Rectal smooth muscle tissue (tissue), 1 donor: ENCODE data around the gene RPL35.

Experiments
- H3K27ac ChIP-seq: one replicate; pipeline ENCODE4 v1.7.0; 2013; ENCODE audit warnings: low read depth, low read length, inconsistent platforms
- H3K27me3 ChIP-seq: one replicate; pipeline ENCODE4 v1.7.0; 2013; ENCODE audit warnings: low read length; ENCODE audit not compliant: control insufficient read depth, insufficient read depth
- H3K36me3 ChIP-seq: one replicate; pipeline ENCODE4 v1.7.0; 2013; ENCODE audit warnings: low read length; ENCODE audit not compliant: control insufficient read depth, insufficient read depth
- H3K4me1 ChIP-seq: one replicate; pipeline ENCODE4 v1.7.0; 2013; ENCODE audit warnings: low read length; ENCODE audit not compliant: control insufficient read depth, insufficient read depth
- H3K4me3 ChIP-seq: one replicate; pipeline ENCODE4 v1.7.0; 2013; ENCODE audit warnings: low read length
- H3K9ac ChIP-seq: one replicate; pipeline ENCODE4 v1.7.0; 2013; ENCODE audit warnings: low read length

RPL35 gene

DNA sequence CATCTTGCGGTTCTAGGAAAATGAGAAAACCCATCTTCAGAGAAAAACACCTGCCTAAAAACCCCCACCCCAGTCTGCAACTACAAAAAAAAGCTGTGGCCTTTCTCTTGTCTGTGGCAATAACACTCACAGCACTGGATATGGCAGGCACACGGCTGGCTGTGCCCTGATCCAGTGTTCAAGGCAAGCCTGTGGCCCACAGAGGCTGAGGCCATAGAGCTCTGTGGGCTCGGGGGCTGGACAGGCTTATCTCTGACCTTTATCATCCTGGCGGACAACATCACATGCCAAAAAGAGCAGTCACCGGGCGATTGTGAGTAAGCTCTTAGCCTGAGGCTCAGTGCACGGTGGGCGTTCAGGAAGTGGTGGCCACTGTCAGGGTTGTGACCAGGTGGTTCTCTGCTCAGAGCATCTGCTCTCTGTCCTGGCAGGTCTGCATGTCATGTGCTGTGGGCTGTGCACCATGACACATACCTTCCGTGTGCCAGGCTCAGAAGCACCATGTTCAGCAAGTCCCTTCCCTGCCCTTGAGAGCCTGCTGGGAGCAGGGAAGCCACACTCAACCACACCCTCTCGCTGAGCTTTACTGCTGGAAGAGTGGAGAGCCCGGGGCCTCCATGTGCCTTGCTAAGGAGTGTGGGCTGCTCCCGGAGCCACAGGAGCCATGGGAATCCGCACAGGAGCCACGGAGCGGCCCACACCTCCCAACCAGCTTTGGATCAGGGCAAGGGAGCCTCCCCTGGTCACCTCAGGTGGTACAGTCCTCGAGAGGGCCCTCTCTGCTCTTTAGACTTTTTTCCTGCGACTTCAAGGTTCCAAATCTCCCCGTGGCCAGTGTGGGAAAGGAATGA, 43.1 kb downstream of the RPL35 start:
- Histone ChIP-seq H3K9ac (no peak overlapping the region), H3K36me3 (no peaks in the 10 kb centered on the region), H3K4me1 (peaks cover 4% of the 10 kb centered on the region), H3K27ac (no peak overlapping the region), H3K4me3 (no peak overlapping the region), H3K27me3 (peaks cover 3% of the 10 kb centered on the region)

DNA sequence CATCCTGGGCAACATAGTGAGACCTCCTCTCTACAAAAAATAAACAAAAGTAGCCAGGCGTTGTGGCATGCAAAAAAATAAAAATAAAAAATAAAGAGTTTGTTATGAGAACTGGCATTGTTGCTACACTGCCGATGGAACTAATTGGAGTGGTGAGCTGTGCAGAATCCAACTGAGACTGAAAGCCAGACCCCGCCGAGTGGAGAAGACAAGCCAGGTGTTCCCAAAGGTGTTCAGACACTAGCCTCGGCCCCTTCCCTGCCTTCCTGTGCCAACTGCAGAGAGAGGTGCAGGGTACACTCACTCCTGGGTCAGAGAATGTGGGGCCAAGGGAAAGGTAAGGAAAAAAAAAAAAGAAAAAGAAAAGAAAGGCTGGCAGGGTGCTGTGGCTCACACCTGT, 46.2 kb downstream of the RPL35 start:
- Histone ChIP-seq H3K27ac (no peak overlapping the region), H3K9ac (no peak overlapping the region), H3K27me3 (peaks cover 3% of the 10 kb centered on the region), H3K36me3 (no peaks in the 10 kb centered on the region), H3K4me3 (no peak overlapping the region), H3K4me1 (peaks cover 32% of the 10 kb centered on the region)

DNA sequence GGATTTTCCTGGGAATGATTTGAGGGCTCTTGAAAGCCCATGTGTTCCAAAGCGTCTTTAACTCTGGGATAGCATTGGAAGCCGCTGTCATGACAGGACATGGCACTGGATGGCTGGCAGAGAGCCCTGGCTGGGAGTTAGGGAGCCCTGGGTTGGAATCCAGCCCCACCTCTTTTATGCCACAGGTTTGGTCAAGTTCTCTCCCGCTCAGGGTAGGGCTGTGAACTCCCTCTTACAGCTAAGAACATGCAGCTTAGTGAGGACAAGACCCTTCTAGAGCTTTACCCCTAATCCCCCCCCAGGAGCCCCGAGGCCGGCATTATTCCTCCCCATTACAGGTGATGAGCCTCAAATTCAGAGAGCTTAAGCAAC, 47.6 kb downstream of the RPL35 start:
- peak overlapping the region; percentile 48 for H3K27ac ChIP-seq
- H3K27me3 ChIP-seq, result no peaks in the 10 kb centered on the region
- H3K36me3 ChIP-seq, result no peaks in the 10 kb centered on the region
- peaks cover 35% of the 10 kb centered on the region for H3K4me1 ChIP-seq
- no peak overlapping the region for H3K9ac ChIP-seq
- no peak overlapping the region for H3K4me3 ChIP-seq

DNA sequence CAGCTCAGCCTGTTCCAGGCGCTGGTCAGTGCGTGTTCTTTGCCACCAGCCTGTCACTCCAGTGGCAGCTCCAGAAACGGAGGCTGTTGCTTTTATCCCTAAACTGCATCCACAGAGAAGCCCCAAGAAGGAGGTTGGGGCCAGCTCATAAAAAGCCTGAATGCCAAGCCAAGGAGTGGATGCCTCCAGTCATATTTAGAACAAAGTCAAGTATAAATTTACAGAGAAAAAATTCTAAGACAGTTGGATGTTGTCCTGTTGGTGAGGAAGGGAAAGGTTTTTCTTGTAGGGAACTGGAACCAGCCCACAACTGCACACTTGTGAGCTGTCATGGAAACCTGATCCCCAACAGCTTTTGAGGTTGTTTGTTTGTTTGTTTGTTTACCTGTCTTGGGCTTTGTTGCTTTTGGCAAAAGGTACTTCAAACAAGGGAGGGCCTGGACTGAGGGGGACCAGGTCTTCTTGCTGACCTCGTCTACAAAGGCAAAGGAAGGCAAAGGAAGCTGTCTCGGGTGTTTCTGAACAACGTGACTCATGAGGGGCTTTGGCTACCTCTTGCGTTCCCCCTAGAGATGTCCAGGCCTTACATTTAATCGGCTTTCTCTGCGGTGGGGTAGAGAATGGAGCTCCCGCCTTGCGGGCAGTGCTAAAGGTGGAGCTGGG, 48.1 kb downstream of the RPL35 start:
- H3K27ac ChIP-seq, result peak overlapping the region; percentile 86
- H3K27me3 ChIP-seq, result no peaks in the 10 kb centered on the region
- H3K4me3 ChIP-seq, result no peak overlapping the region
- H3K4me1 ChIP-seq, result peaks cover 35% of the 10 kb centered on the region
- no peak overlapping the region for H3K9ac ChIP-seq
- no peaks in the 10 kb centered on the region for H3K36me3 ChIP-seq

DNA sequence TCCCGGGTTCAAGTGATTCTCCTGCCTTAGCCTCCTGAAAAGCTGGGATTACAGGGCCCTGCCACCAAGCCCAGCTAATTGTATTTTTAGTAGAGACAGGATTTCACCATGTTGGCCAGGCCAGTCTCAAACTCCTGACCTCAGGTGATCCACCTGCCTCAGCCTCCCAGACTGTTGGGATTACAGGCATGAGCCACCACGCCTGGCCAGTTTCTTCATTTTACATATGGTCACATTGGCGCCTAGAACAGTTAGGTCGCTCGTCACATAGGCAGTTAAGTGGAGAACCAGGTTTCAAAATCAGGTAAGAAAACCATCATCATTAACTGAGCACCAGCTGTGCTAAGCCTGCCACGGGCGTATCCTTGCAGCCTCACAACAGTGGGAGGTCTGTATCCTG, 48.7 kb downstream of the RPL35 start:
- no peak overlapping the region for H3K4me3 ChIP-seq
- H3K9ac ChIP-seq, result no peak overlapping the region
- peak overlapping the region; percentile 86 for H3K27ac ChIP-seq
- no peaks in the 10 kb centered on the region for H3K27me3 ChIP-seq
- no peaks in the 10 kb centered on the region for H3K36me3 ChIP-seq
- peaks cover 35% of the 10 kb centered on the region for H3K4me1 ChIP-seq

DNA sequence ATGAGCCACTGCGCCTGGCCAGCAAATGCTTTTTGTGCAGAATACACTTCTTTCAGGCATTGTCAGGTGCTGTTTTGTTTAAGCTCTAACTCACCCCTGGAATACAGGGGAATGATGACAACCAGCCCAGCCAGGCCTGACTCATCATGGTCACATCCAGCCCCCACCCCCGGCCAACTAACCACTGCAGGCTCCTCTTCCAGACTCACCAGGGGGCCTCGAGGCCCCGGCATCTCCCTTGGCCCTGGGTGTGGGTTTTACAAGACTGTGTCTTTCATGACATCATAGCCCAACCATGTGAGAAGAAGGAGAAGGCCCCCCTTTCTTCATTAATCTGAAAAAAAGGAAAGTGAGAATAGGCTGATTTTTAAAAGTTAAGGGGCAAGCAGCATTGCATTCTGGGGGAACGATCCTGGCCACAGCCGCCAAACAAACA, 49.3 kb downstream of the RPL35 start:
- H3K9ac ChIP-seq, result no peak overlapping the region
- no peaks in the 10 kb centered on the region for H3K36me3 ChIP-seq
- no peak overlapping the region for H3K4me3 ChIP-seq
- H3K27ac ChIP-seq, result peak overlapping the region; percentile 86
- H3K27me3 ChIP-seq, result no peaks in the 10 kb centered on the region
- H3K4me1 ChIP-seq, result peaks cover 35% of the 10 kb centered on the region

DNA sequence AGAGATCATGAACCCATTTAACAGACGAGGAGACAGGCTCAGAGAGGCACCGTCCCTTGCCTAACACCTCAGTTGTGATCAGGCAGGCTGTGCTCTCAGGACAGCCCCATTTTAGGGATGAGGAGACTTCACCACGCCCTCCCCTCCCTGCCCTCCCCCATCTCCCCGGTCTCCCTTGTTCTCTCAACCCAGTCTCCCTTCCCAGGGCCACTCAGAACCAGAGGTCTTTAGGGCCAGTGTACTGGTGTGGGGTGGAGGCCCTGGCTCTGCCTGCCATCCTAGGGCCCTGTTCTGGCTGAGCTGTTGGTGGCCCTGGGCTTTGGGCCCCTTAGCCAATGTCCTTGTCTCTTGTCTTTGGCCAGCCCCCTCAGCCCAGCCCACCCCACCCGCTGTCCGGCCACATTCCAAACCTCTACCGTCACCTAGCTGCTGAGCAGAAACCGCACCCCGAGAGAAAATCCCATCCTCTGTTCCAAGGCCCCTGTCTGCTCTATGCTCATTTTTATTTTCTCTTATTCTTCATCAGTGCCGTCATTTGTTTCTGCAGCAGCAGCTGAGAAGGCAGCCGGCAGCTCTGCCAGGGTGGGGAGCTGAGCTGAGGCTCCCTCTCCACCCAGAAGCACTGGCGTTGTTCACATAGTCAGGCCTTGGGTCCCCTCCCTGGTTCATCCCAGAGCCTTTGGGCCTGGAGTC, 50.9 kb downstream of the RPL35 start:
- Histone ChIP-seq H3K9ac (no peak overlapping the region), H3K4me3 (no peak overlapping the region)

DNA sequence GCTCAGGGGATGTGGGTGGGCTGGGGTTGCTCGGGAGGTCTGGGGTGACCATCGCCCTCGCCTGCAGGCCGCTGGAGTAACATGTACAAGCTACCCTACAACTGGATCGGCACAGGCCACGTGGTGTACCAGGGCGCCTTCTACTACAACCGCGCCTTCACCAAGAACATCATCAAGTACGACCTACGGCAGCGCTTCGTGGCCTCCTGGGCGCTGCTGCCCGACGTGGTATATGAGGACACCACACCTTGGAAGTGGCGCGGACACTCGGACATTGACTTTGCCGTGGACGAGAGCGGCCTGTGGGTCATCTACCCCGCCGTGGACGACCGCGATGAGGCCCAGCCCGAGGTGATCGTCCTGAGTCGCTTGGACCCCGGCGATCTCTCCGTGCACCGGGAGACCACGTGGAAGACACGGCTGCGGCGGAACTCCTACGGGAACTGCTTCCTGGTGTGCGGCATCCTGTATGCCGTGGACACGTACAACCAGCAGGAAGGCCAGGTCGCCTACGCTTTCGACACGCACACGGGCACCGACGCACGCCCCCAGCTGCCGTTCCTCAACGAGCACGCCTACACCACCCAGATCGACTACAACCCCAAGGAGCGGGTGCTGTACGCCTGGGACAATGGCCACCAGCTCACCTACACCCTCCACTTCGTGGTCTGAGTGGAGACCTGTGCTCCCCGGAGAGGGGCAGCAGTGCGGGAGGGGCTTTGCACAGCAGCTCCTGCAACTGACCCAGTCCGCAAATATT, 51.8 kb downstream of the RPL35 start:
- peaks cover 35% of the 10 kb centered on the region for H3K4me1 ChIP-seq

More for the DNA sequence above, 50.9 kb downstream of the RPL35 start:
- peaks cover 35% of the 10 kb centered on the region for H3K4me1 ChIP-seq
- no peaks in the 10 kb centered on the region for H3K36me3 ChIP-seq
- peak overlapping the region; percentile 86 for H3K27ac ChIP-seq
- H3K27me3 ChIP-seq, result no peaks in the 10 kb centered on the region

DNA sequence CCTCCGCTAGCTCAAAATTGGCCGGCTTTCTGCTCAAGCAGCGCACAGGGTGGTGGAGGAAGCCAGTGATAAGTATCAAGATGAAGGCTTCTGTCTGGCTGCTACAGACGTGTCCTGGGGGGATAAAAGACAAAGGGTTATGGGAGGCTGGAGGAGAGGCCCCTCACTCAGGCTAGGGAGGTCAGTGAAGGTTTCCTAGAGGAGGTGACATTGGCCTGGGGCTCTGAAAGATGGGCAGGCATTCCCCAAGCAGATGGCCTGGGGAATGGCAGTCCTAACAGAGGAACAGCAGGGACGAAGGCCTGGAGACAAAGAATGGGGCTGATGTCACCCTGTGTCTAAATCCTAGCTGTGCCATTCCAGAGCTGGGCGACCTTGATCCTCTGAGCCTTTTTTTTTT, 52.5 kb downstream of the RPL35 start:
- H3K4me1 ChIP-seq, result peaks cover 35% of the 10 kb centered on the region

More for the DNA sequence above, 51.8 kb downstream of the RPL35 start:
- Histone ChIP-seq H3K27ac (peak overlapping the region; percentile 86), H3K9ac (no peak overlapping the region), H3K4me3 (no peak overlapping the region), H3K36me3 (no peaks in the 10 kb centered on the region), H3K27me3 (no peaks in the 10 kb centered on the region)

DNA sequence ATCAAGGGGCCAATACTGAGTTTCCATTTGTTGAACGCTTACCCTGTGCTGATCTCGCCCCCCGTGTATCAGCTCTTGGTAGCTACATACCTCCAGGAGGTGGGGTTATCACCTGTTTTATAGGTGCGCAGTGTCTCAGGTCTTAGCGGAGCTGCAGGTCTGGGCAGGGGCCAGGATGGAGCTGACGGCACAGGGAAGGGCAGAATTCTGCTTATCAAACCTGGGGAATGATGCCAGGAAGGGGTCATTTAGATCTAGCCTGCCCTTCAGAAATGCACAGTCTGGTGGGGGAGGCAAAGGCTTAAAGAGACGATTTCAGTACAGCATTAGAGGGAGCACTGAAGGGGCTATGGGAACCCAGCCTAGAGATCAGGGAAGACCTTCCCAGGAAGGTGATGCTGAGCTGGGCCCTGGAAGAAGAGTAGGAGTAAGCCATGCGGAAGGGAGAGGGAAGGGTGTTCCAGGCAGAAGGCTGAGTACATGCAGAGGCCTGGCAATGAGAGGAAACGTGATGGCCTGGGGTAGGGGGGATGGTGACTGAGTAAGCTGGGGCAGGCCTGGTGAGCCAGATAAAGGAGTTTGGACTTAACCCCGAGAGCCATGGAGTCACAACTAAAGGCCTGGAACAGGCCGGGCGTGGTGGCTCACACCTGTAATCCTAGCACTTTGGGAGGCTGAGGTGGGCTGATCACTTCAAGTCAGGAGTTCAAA, 53.4 kb downstream of the RPL35 start:
- Histone ChIP-seq H3K36me3 (no peaks in the 10 kb centered on the region), H3K4me3 (no peak overlapping the region), H3K9ac (no peak overlapping the region), H3K27me3 (no peaks in the 10 kb centered on the region), H3K27ac (no peak overlapping the region), H3K4me1 (peaks cover 29% of the 10 kb centered on the region)

More for the DNA sequence above, 52.5 kb downstream of the RPL35 start:
- no peaks in the 10 kb centered on the region for H3K27me3 ChIP-seq
- no peak overlapping the region for H3K9ac ChIP-seq
- no peak overlapping the region for H3K27ac ChIP-seq
- no peak overlapping the region for H3K4me3 ChIP-seq
- no peaks in the 10 kb centered on the region for H3K36me3 ChIP-seq
